Endothelial cell of umbilical vein (primary cell): ENCODE results near the gene ZNF316. TPM values are rescaled to one million over a fixed set of nuclear protein-coding genes. Genes with fewer than 3 reads are reported as not detected.

Experiments used
- BruUV-seq: library from RNA; stranded (reverse); fragments of 400-500 nt; replicated peaks from 2 replicates; lab custom pipeline; 2021; lab: Mats Ljungman, UMichigan
- CTCF ChIA-PET: fragments of 300-600, 350-600 bp; sonication (Branson Sonifier 250); formaldehyde crosslinking; loops from one replicate; lab custom pipeline; 2021; ENCODE audit warnings: antibody characterized with exemption, inconsistent platforms; lab: Charles Lee
- POLR2A ChIA-PET: fragments of 300-600, 350-600 bp; sonication (Branson Sonifier 250); formaldehyde crosslinking; loops from one replicate; lab custom pipeline; 2021; ENCODE audit warnings: antibody characterized with exemption, inconsistent platforms; lab: Charles Lee
- DNase-seq: peaks from one replicate; pipeline ENCODE4 v3.0.0-alpha.2; 2011; ENCODE audit warnings: low read depth, low spot score
- FAIRE-seq: peaks from 2 replicates; lab custom pipeline; 2011; peaks lifted over from hg19 to GRCh38; lab: Jason Lieb, UNC
- H2AFZ ChIP-seq: 2 replicates; pipeline ENCODE4 v1.6.0; 2012; ENCODE audit warnings: low read depth, low read length, control low read depth, inconsistent platforms
- H3K27ac ChIP-seq: 2 replicates; pipeline ENCODE4 v1.5.1; 2011; ENCODE audit warnings: low read depth, mild to moderate bottlenecking, control low read depth, low read length, moderate library complexity; ENCODE audit not compliant: insufficient read depth
- H3K27me3 ChIP-seq, 2 experiments: 2 replicates each; pipeline versions ENCODE4 v1.6.0 to v1.6.1; 2011; ENCODE audit warnings: low read length in 2 of 2, mixed read lengths in 1 of 2; ENCODE audit not compliant: control insufficient read depth in 2 of 2, insufficient read depth in 2 of 2
- H3K36me3 ChIP-seq, 2 experiments: 2 replicates in 1 of 2; 3 replicates in 1 of 2; pipeline ENCODE4 v1.5.1; 2011; ENCODE audit warnings: low read length in 2 of 2, mild to moderate bottlenecking in 1 of 2, moderate library complexity in 1 of 2; ENCODE audit not compliant: control insufficient read depth in 2 of 2, insufficient read depth in 2 of 2; ENCODE audit errors: extremely low read depth in 1 of 2
- H3K4me1 ChIP-seq: 3 replicates; pipeline ENCODE4 v1.5.1; 2011; ENCODE audit warnings: mild to moderate bottlenecking, low read length; ENCODE audit not compliant: control insufficient read depth, insufficient read depth; ENCODE audit errors: extremely low read depth
- H3K4me2 ChIP-seq: 2 replicates; pipeline ENCODE4 v1.6.1; 2011; ENCODE audit warnings: low read length, control low read depth, mixed read lengths; ENCODE audit not compliant: insufficient read depth
- H3K4me3 ChIP-seq, 3 experiments: fragments of 200-600 bp in 1 of 3; sonication (generic), shearing (Covaris generic) in 1 of 3; replicated peaks in 1 of 3; 2 replicates each; pipeline ENCODE4 v1.5.1; 2011 to 2016; ENCODE audit warnings: control low read depth in 3 of 3, low read length in 3 of 3, mild to moderate bottlenecking in 2 of 3, inconsistent platforms in 1 of 3, low read depth in 1 of 3, moderate library complexity in 1 of 3; ENCODE audit not compliant: insufficient read depth in 1 of 3
- H3K79me2 ChIP-seq: 2 replicates; pipeline ENCODE4 v1.6.0; 2012; ENCODE audit warnings: low read length, inconsistent platforms; ENCODE audit not compliant: control insufficient read depth, insufficient read depth
- H3K9ac ChIP-seq: replicated peaks from 2 replicates; pipeline ENCODE3; 2011; ENCODE audit warnings: low read length, control low read depth; ENCODE audit not compliant: insufficient read depth; ENCODE audit errors: extremely low read depth
- H3K9me1 ChIP-seq: replicated peaks from 3 replicates; pipeline ENCODE4 v1.6.0; 2011; ENCODE audit warnings: mild to moderate bottlenecking, low read length; ENCODE audit not compliant: control insufficient read depth, insufficient read depth; ENCODE audit errors: extremely low read depth
- H3K9me3 ChIP-seq: replicated peaks from 2 replicates; pipeline ENCODE4 v1.5.1; 2012; ENCODE audit warnings: low read length, inconsistent platforms; ENCODE audit not compliant: control insufficient read depth, insufficient read depth
- H4K20me1 ChIP-seq: replicated peaks from 2 replicates; pipeline ENCODE3; 2011; ENCODE audit warnings: mild to moderate bottlenecking, low read length; ENCODE audit not compliant: control insufficient read depth, insufficient read depth; ENCODE audit errors: extremely low read depth
- EZH2 ChIP-seq: IDR thresholded peaks from 2 replicates; pipeline ENCODE4 v1.6.1; 2012; ENCODE audit warnings: borderline replicate concordance, low read depth, mild to moderate bottlenecking, moderate library complexity, low read length, inconsistent platforms; ENCODE audit not compliant: severe bottlenecking
- FOS ChIP-seq: IDR thresholded peaks from 2 replicates; pipeline ENCODE4 v1.6.1; 2011; ENCODE audit warnings: mild to moderate bottlenecking, low read length, moderate library complexity, borderline replicate concordance; ENCODE audit not compliant: insufficient read depth
- GATA2 ChIP-seq: IDR thresholded peaks from 2 replicates; pipeline ENCODE4 v1.7.0; 2011; ENCODE audit warnings: low read depth, mild to moderate bottlenecking, moderate library complexity, mixed read lengths, low read length; ENCODE audit not compliant: insufficient read length, insufficient read depth
- JUN ChIP-seq: IDR thresholded peaks from 2 replicates; pipeline ENCODE4 v1.6.1; 2011; ENCODE audit warnings: borderline replicate concordance, low read depth; ENCODE audit not compliant: insufficient read length, insufficient read depth
- MYC ChIP-seq: IDR thresholded peaks from one replicate; pipeline ENCODE4 v1.6.1; 2011; ENCODE audit warnings: mild to moderate bottlenecking, low read depth, low read length
- POLR2A ChIP-seq: IDR thresholded peaks from 2 replicates; pipeline ENCODE4 v1.6.1; 2012; ENCODE audit warnings: low read depth, mild to moderate bottlenecking, control low read depth, low read length
- POLR2AphosphoS5 ChIP-seq: IDR thresholded peaks from 2 replicates; pipeline ENCODE4 v1.6.1; 2012; ENCODE audit warnings: low read depth, mild to moderate bottlenecking, control low read depth, low read length, moderate library complexity; ENCODE audit not compliant: insufficient read depth
- dilution Hi-C: fragments of 300-500 bp; cut with MboI; formaldehyde crosslinking; loops from one replicate; pipeline ENCODE4 v1.15.0; 2019; ENCODE audit warnings: low sequenced_read_pairs; ENCODE audit not compliant: extremely low pct_ligation_motif_present
- intact Hi-C: fragments of 100-400 bp; cut with micrococcal nuclease; formaldehyde crosslinking; loops from one replicate; pipeline ENCODE4 v1.10.0; 2022
- polyA plus RNA-seq, 4 experiments: library from polyadenylated mRNA; depleted of rRNA in 3 of 4; stranded (reverse) in 3 of 4; unstranded in 1 of 4; fragments of >200 nt; gene quantifications; 2 replicates each; pipeline versions ENCODE4 v1.2.1 to v1.2.3, GENCODE V29; 2011 to 2012; ENCODE audit warnings: missing spikeins in 1 of 4
- total RNA-seq: library from RNA; stranded (reverse); gene quantifications from 2 replicates; pipeline ENCODE4 v1.2.3, GENCODE V29; 2021
- TF ChIP-seq, protein P1 (sequence below): IDR thresholded peaks from 2 replicates; pipeline ENCODE4 v1.6.1; 2011; ENCODE audit not compliant: insufficient read depth, insufficient read length
- TF ChIP-seq, protein P2 (sequence below), 2 donors: IDR thresholded peaks; 1 replicate in 1 of 2; 2 replicates in 1 of 2; pipeline ENCODE4 v1.5.1; 2011; ENCODE audit warnings: low read length in 2 of 2, mild to moderate bottlenecking in 2 of 2, moderate library complexity in 2 of 2, control low read depth in 1 of 2, inconsistent platforms in 1 of 2, low read depth in 1 of 2; ENCODE audit not compliant: insufficient read depth in 1 of 2; ENCODE audit errors: extremely low read depth in 1 of 2

The ZNF316 gene
- total and polyA plus RNA-seq, 2 donors (not counting 3 experiments of a cell fraction or from before 2014, with no cell fraction given), result 7.7 to 23.8 TPM

DNA sequence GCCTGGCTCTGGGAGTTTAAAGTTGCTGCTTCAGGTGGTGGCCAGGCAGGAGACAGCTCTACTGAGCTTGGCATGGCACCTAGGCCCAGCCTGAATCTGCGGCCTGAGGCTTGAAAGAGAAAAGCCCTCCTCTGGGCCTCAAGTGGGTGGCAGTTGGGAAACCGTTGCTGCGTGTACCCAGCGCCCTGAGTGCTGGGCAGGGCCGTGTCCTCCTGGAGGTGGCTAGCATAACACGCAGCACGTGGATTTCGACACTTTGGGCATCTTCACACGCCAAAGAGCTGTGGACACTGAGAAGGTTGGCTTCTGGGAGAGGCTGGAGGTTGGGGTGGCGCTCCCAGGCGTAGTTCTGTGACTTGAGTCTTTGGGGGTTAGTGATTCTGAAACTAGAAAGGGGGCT lies 2.5 kb downstream of the ZNF316 start:
- dilution Hi-C loops, result no loop called here
- peaks cover 17% of the 10 kb centered on the region for H3K79me2 ChIP-seq
- no peak overlapping the region for H3K27ac ChIP-seq
- ChIA-PET CTCF (no interaction called here), POLR2A (no interaction called here)
- no peak overlapping the region for H3K9ac ChIP-seq
- no peaks in the 10 kb centered on the region for H3K9me1 ChIP-seq
- H3K4me3 ChIP-seq, result no peak overlapping the region
- intact Hi-C loops, result no loop called here
- peaks cover 7 to 34% of the 10 kb centered on the region in 2 experiments for H3K36me3 ChIP-seq
- TF ChIP-seq POLR2AphosphoS5 (no peak), JUN (no peak), GATA2 (no peak), FOS (no peak), MYC (no peak), POLR2A (no peak), EZH2 (no peak)
- TF ChIP-seq, protein P1, sequence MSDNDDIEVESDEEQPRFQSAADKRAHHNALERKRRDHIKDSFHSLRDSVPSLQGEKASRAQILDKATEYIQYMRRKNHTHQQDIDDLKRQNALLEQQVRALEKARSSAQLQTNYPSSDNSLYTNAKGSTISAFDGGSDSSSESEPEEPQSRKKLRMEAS, result no peak
- TF ChIP-seq, protein P2, sequence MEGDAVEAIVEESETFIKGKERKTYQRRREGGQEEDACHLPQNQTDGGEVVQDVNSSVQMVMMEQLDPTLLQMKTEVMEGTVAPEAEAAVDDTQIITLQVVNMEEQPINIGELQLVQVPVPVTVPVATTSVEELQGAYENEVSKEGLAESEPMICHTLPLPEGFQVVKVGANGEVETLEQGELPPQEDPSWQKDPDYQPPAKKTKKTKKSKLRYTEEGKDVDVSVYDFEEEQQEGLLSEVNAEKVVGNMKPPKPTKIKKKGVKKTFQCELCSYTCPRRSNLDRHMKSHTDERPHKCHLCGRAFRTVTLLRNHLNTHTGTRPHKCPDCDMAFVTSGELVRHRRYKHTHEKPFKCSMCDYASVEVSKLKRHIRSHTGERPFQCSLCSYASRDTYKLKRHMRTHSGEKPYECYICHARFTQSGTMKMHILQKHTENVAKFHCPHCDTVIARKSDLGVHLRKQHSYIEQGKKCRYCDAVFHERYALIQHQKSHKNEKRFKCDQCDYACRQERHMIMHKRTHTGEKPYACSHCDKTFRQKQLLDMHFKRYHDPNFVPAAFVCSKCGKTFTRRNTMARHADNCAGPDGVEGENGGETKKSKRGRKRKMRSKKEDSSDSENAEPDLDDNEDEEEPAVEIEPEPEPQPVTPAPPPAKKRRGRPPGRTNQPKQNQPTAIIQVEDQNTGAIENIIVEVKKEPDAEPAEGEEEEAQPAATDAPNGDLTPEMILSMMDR (IDR thresholded peaks at IDR 0.05; ENCODE audit: extremely low read depth in 1 of 2, insufficient read depth in 1 of 2, low read depth in 1 of 2, low read length in 2 of 2), result no peak
- H3K4me2 ChIP-seq, result no peak overlapping the region
- no peaks in the 10 kb centered on the region for H3K9me3 ChIP-seq
- H3K27me3 ChIP-seq, result no peaks in the 10 kb centered on the region
- BruUV-seq, result no TSS peak
- DNase-seq, result no peak
- no peaks in the 10 kb centered on the region for H4K20me1 ChIP-seq
- no peak for FAIRE-seq
- peaks cover 6% of the 10 kb centered on the region for H3K4me1 ChIP-seq
- no peak overlapping the region for H2AFZ ChIP-seq
